SK-N-SH (cell line): ENCODE data around the gene ZNF174. TPM values are rescaled to one million over a fixed set of nuclear protein-coding genes. Genes with fewer than 3 reads are reported as not detected.

ENCODE experiments used
- CTCF ChIA-PET: fragments of 300-600, 350-600 bp; formaldehyde crosslinking; extraction: SDS; loops from one replicate; lab custom pipeline; 2021; lab: Yijun Ruan, JAX
- POLR2A ChIA-PET: fragments of 350-600 bp; sonication (Branson Sonifier 250); formaldehyde crosslinking; extraction: SDS; loops from one replicate; lab custom pipeline; 2020; ENCODE audit warnings: antibody characterized with exemption, inconsistent platforms; lab: Yijun Ruan, JAX
- DNase-seq: peaks from one replicate; pipeline ENCODE4 v3.0.0; 2012
- H2AFZ ChIP-seq: fragments of 200-600 bp; sonication (generic); 2 replicates; pipeline ENCODE4 v1.8.1; 2016; ENCODE audit warnings: antibody characterized with exemption, mild to moderate bottlenecking, low read depth
- H3F3A ChIP-seq: fragments of 200-600 bp; sonication (generic); replicated peaks from 2 replicates; pipeline ENCODE3; 2016; ENCODE audit warnings: antibody characterized with exemption, mild to moderate bottlenecking; ENCODE audit not compliant: insufficient read depth
- H3K27ac ChIP-seq, 2 experiments: fragments of 200-500 bp in 1 of 2; fragments of 200-600 bp in 1 of 2; sonication (Bioruptor generic) in 1 of 2; sonication (generic), shearing (Covaris generic) in 1 of 2; 2 replicates each; pipeline versions ENCODE4 v1.5.1 to v1.6.1; 2014 to 2016; ENCODE audit warnings: low read depth in 2 of 2, inconsistent platforms in 1 of 2, low read length in 1 of 2, mild to moderate bottlenecking in 1 of 2, mixed read lengths in 1 of 2
- H3K27me3 ChIP-seq: fragments of 200-600 bp; sonication (generic), shearing (Covaris generic); 2 replicates; pipeline ENCODE4 v1.6.1; 2016; ENCODE audit warnings: mixed run types; ENCODE audit not compliant: insufficient read depth
- H3K36me3 ChIP-seq, 2 experiments: fragments of 200-500 bp in 1 of 2; fragments of 200-600 bp in 1 of 2; sonication (Bioruptor generic) in 1 of 2; sonication (generic) in 1 of 2; replicated peaks in 1 of 2; 2 replicates each; pipeline versions ENCODE3 to v1.5.1; 2014 to 2016; ENCODE audit warnings: low read length in 1 of 2, mild to moderate bottlenecking in 1 of 2; ENCODE audit not compliant: insufficient read depth in 2 of 2, control insufficient read depth in 1 of 2
- H3K4me1 ChIP-seq, 2 experiments: fragments of 200-500 bp in 1 of 2; fragments of 200-600 bp in 1 of 2; sonication (Bioruptor generic) in 1 of 2; sonication (generic), shearing (Covaris generic) in 1 of 2; 2 replicates each; pipeline versions ENCODE4 v1.5.1 to v1.6.1; 2014 to 2016; ENCODE audit warnings: low read depth in 1 of 2, low read length in 1 of 2, mixed run types in 1 of 2; ENCODE audit not compliant: insufficient read depth in 2 of 2, control insufficient read depth in 1 of 2
- H3K4me2 ChIP-seq: fragments of 200-600 bp; sonication (generic), shearing (Covaris generic); 2 replicates; pipeline ENCODE4 v1.6.1; 2017; ENCODE audit warnings: mixed run types
- H3K4me3 ChIP-seq, 2 experiments: fragments of 200-500 bp in 1 of 2; fragments of 200-600 bp in 1 of 2; sonication (Bioruptor generic) in 1 of 2; sonication (generic), shearing (Covaris generic) in 1 of 2; 2 replicates each; pipeline versions ENCODE4 v1.5.1 to v1.8.1; 2014 to 2016; ENCODE audit warnings: low read depth in 2 of 2, inconsistent platforms in 1 of 2, low read length in 1 of 2, mild to moderate bottlenecking in 1 of 2, mixed read lengths in 1 of 2, moderate library complexity in 1 of 2
- H3K79me2 ChIP-seq: fragments of 200-600 bp; sonication (generic); 2 replicates; pipeline ENCODE4 v1.8.1; 2017; ENCODE audit warnings: mild to moderate bottlenecking; ENCODE audit not compliant: insufficient read depth
- H3K9ac ChIP-seq: fragments of 200-600 bp; sonication (generic); 2 replicates; pipeline ENCODE4 v1.6.1; 2017; ENCODE audit warnings: mixed run types
- H3K9me2 ChIP-seq: fragments of 200-600 bp; sonication (generic); 2 replicates; pipeline ENCODE4 v1.6.1; 2017; ENCODE audit warnings: mixed run types
- H3K9me3 ChIP-seq: fragments of 200-600 bp; sonication (generic); 2 replicates; pipeline ENCODE4 v1.6.1; 2017; ENCODE audit warnings: mixed run types, mild to moderate bottlenecking, moderate library complexity
- H4K20me1 ChIP-seq: fragments of 200-600 bp; sonication (generic); 2 replicates; pipeline ENCODE4 v1.6.1; 2017; ENCODE audit warnings: mild to moderate bottlenecking, mixed run types; ENCODE audit not compliant: insufficient read depth
- CHD2 ChIP-seq: fragments of 150-350 bp; IDR thresholded peaks from 2 replicates; pipeline ENCODE4 v1.6.1; 2018; ENCODE audit warnings: low read length; ENCODE audit not compliant: partially characterized antibody
- EP300 ChIP-seq, 2 experiments: IDR thresholded peaks; 2 replicates each; pipeline versions ENCODE4 v1.4.0 to v1.6.1; 2012; ENCODE audit warnings: borderline replicate concordance in 1 of 2, low read depth in 1 of 2, low read length in 1 of 2
- EZH2phosphoT487 ChIP-seq: fragments of 200-600 bp; sonication (generic); IDR thresholded peaks from 2 replicates; pipeline ENCODE4 v1.6.1; 2017; ENCODE audit warnings: low read depth, mixed run types, mild to moderate bottlenecking, antibody characterized with exemption, moderate library complexity, borderline replicate concordance
- FOXJ3 ChIP-seq: sonication (generic); formaldehyde crosslinking; IDR thresholded peaks from 2 replicates; pipeline ENCODE4 v1.5.1; 2020; ENCODE audit warnings: mild to moderate bottlenecking, missing genetic modification reagents
- GABPA ChIP-seq: IDR thresholded peaks from 2 replicates; pipeline ENCODE4 v1.4.0; 2012; ENCODE audit warnings: low read depth, mild to moderate bottlenecking
- GATA2 ChIP-seq: sonication (generic); formaldehyde crosslinking; IDR thresholded peaks from 2 replicates; pipeline ENCODE4 v1.5.0; 2020; ENCODE audit warnings: mild to moderate bottlenecking, missing genetic modification reagents
- IRF3 ChIP-seq: fragments of 150-350 bp; IDR thresholded peaks from 2 replicates; pipeline ENCODE4 v1.6.1; 2016; ENCODE audit warnings: mild to moderate bottlenecking, low read depth, low read length
- JUND ChIP-seq: IDR thresholded peaks from 2 replicates; pipeline ENCODE4 v1.4.0; 2012
- MAX ChIP-seq: IDR thresholded peaks from 2 replicates; pipeline ENCODE4 v1.4.0; 2012; ENCODE audit warnings: low read depth
- NRF1 ChIP-seq: IDR thresholded peaks from 2 replicates; pipeline ENCODE4 v1.6.1; 2012; ENCODE audit warnings: low read depth, mild to moderate bottlenecking, low read length
- POLR2AphosphoS5 ChIP-seq: IDR thresholded peaks from 2 replicates; pipeline ENCODE4 v1.6.1; 2012; ENCODE audit warnings: low read depth, low read length
- RAD21 ChIP-seq: IDR thresholded peaks from 2 replicates; pipeline ENCODE4 v1.6.1; 2012; ENCODE audit warnings: mild to moderate bottlenecking, low read length
- REST ChIP-seq: IDR thresholded peaks from 2 replicates; pipeline ENCODE4 v1.6.1; 2012; ENCODE audit warnings: mild to moderate bottlenecking, low read depth, low read length, moderate library complexity
- RFX5 ChIP-seq: IDR thresholded peaks from 2 replicates; pipeline ENCODE4 v1.6.1; 2012; ENCODE audit warnings: mild to moderate bottlenecking, improper control_type of control experiment, low read length
- SIN3A ChIP-seq: IDR thresholded peaks from 2 replicates; pipeline ENCODE4 v1.6.1; 2012; ENCODE audit warnings: low read depth, mild to moderate bottlenecking, low read length, moderate library complexity, borderline replicate concordance
- SMC3 ChIP-seq: IDR thresholded peaks from 2 replicates; pipeline ENCODE4 v1.6.1; 2012; ENCODE audit warnings: low read depth, low read length, improper control_type of control experiment
- TAF1 ChIP-seq: IDR thresholded peaks from 2 replicates; pipeline ENCODE4 v1.6.1; 2012; ENCODE audit warnings: low read depth, mild to moderate bottlenecking, low read length, moderate library complexity, borderline replicate concordance
- TEAD4 ChIP-seq: IDR thresholded peaks from 2 replicates; pipeline ENCODE4 v1.4.0; 2012; ENCODE audit warnings: mild to moderate bottlenecking, borderline replicate concordance; ENCODE audit not compliant: insufficient read depth
- USF1 ChIP-seq: IDR thresholded peaks from 2 replicates; pipeline ENCODE4 v1.4.0; 2012; ENCODE audit warnings: low read depth, borderline replicate concordance
- WGBS: methylation state at CpG from one replicate; pipeline ENCODE4 v1.1.6; 2017; ENCODE audit warnings: low lambda C conversion rate; 5-methylcytosine and 5-hydroxymethylcytosine counted together
- polyA plus RNA-seq, 3 experiments: library from polyadenylated mRNA; depleted of rRNA; stranded (reverse); fragments of >200 nt; gene quantifications; 2 replicates each; pipeline ENCODE4 v1.2.3, GENCODE V29; 2012

ZNF174 gene
- polyA plus RNA-seq, 1 of the 3 experiments (the other 2 are of a cell fraction): 10.5 TPM

- H3K9ac ChIP-seq: no peak overlapping the region
- H3K9me2 ChIP-seq: no peaks in the 10 kb centered on the region
- POLR2A ChIA-PET: interaction anchor here (0.6 kb wide), 1 partner anchor 39 kb away, joined by 3 read pairs; no protein-coding TSS in a partner anchor
- no peaks in the 10 kb centered on the region for H3K27me3 ChIP-seq
- no peak for DNase-seq
- 96% methylated on average over 10 of the region's 10 CpGs for WGBS
- no peak overlapping the region for H3K4me2 ChIP-seq
- H3K27ac ChIP-seq: no peak overlapping the region
- H3K4me3 ChIP-seq: peak overlapping the region in 1 of 2 experiments; percentile 22; a peak in 1 of 4 replicates
- no peak overlapping the region for H2AFZ ChIP-seq
- no peaks in the 10 kb centered on the region for H3K4me1 ChIP-seq
- H3K79me2 ChIP-seq: peaks cover 14% of the 10 kb centered on the region
- no peaks in the 10 kb centered on the region for H4K20me1 ChIP-seq
- no peaks in the 10 kb centered on the region for H3F3A ChIP-seq
- TF ChIP-seq EP300 (IDR thresholded peaks at IDR 0.05; ENCODE audit: borderline replicate concordance in 1 of 2, low read depth in 1 of 2, low read length in 1 of 2) (no peak), JUND (no peak), EZH2phosphoT487 (no peak), USF1 (no peak), POLR2AphosphoS5 (no peak)
- CTCF ChIA-PET: interaction anchor here (1.3 to 1.4 kb wide), 2 partner anchors 9 to 18 kb away, joined by 4 to 5 read pairs; no protein-coding TSS in a partner anchor
- peaks cover 41 to 55% of the 10 kb centered on the region in 2 experiments for H3K36me3 ChIP-seq
- H3K9me3 ChIP-seq: peaks cover 23% of the 10 kb centered on the region; the same call in 1 of the 2 replicates
Observed at GRCh38 chr16:3383045-3383448, 18.0 kb upstream of the ZNF174 start.

GRCh38 chr16:3388325-3388724 lies 12.7 kb upstream of the ZNF174 start:
- H3K4me1 ChIP-seq: no peaks in the 10 kb centered on the region
- no peak overlapping the region for H3K4me3 ChIP-seq
- TF ChIP-seq POLR2AphosphoS5 (no peak), TAF1 (no peak), MAX (no peak), IRF3 (no peak), CHD2 (no peak), REST (no peak), JUND (no peak), FOXJ3 (CRISPR knock-in tag) (no peak), RAD21 (no peak), SIN3A (no peak), TEAD4 (no peak), GATA2 (CRISPR knock-in tag) (no peak), RFX5 (no peak), SMC3 (no peak), NRF1 (no peak), GABPA (no peak)
- H3F3A ChIP-seq: no peaks in the 10 kb centered on the region
- 0 out of 2 replicates have a peak, but pooled peaks cover 6% of the 10 kb centered on the region for H3K9me3 ChIP-seq
- H3K36me3 ChIP-seq: peaks cover 50 to 65% of the 10 kb centered on the region in 2 experiments
- H3K79me2 ChIP-seq: peaks cover 26% of the 10 kb centered on the region
- no peak overlapping the region for H3K27ac ChIP-seq
- H4K20me1 ChIP-seq: no peaks in the 10 kb centered on the region
- no peaks in the 10 kb centered on the region for H3K9me2 ChIP-seq
- no peak overlapping the region for H3K4me2 ChIP-seq
- no peak overlapping the region for H2AFZ ChIP-seq
- POLR2A ChIA-PET: no interaction called here
- CTCF ChIA-PET: no interaction called here
- WGBS: 84% methylated on average over 6 of the region's 6 CpGs
- H3K27me3 ChIP-seq: no peaks in the 10 kb centered on the region
- DNase-seq: no peak
- no peak overlapping the region for H3K9ac ChIP-seq
